Fibroblast of gingiva (primary cell): ENCODE data around the gene CACNA1D.

Experiments used
- DNase-seq: peaks from one replicate; pipeline ENCODE4 v3.0.0-alpha.2; 2011; ENCODE audit warnings: low read depth

CACNA1D gene

GRCh38 chr3:53495520-53496391, 1.3 kb downstream of the CACNA1D start:
- no peak for DNase-seq

DNA sequence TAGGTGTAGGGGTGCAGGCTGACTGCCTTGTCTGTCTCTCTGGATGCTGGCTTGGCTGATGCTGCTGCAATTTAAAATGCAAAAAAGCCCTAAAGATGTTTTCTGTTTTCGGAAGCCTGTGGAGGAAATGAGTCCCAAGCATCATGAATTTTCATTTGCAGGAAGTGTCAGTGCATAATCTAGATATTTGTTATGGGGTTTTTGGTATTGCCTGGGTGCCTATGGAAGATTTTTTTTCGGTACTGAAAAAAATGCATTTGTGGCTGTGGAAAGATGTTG, 1.9 kb downstream of the CACNA1D start:
- DNase-seq = no peak

- DNase-seq = no peak
These were observed 2.6 kb downstream of the CACNA1D start for GRCh38 chr3:53496984-53497383.

GRCh38 chr3:53498806-53499641, 4.6 kb downstream of the CACNA1D start:
- no peak for DNase-seq

DNA sequence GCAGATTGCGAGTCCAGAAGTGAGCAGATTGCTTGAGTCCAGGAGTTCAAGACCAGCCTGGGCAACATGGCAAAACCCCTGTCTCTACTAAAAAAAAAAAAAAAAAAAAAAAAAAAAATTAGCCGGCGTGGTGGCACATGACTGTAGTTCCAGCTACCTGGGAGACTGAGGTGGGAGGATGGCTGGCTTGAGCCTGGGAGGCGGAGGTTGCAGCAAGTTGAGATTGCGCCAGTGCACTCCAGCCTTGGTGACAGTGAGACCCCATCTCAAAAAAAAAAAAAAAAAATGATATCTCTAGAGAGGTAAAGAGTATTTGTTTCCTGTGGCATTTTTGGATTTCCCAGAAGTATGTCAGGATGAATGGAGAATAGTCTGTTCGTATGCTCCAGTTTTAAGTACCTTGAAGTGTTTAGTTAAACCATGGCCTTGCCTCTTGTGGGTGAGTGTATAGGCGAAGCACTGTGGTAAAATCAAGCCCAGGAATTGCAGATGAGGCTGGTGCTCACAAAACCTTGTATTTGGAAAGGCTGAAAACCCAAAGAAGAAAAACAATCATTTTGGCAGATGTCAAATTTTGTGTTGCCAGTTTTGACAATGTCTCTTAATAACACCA, 5.9 kb downstream of the CACNA1D start:
- no peak for DNase-seq

- no peak for DNase-seq
These were observed 6.8 kb downstream of the CACNA1D start for GRCh38 chr3:53501178-53501577.

DNA sequence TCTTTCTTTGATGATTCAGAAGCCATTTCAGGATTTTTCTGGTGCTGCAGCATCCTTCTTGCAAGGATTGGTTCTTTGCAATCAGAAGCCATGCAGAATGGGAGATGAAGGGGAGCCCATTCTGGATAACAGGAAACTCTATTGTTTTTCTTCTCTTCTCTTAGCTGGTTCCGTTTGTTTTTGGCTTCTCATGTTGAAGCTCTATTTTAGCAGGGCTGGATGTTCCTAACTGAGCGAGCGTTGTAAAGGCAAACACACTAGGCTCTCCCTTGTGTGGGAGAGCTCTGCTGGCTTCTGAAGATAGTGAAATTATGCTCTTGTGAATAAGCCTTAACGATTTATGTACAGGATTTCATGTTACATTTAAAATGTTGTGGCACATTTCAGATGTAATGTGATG, 8.3 kb downstream of the CACNA1D start:
- no peak for DNase-seq

DNA sequence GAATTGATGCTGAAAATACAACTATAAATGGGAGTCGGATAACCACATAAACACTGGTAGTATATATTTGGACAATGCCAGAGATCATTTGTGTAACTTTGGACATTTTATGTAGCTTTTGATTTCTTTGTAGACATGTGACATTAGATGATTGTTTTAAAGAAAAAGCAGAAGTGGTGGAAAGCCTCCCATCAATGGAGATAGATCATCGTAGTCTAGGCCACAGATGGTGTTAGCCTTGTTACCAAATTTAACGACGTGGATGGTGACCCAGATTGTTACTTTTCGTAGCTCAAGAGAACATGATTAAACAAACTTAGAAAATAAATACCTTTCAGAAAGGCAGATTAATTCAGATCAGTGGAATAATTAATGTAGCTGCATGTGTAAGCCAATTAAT, 8.8 kb downstream of the CACNA1D start:
- no peak for DNase-seq

- no peak for DNase-seq
These were observed 11.8 kb downstream of the CACNA1D start for GRCh38 chr3:53506110-53506762.

DNA sequence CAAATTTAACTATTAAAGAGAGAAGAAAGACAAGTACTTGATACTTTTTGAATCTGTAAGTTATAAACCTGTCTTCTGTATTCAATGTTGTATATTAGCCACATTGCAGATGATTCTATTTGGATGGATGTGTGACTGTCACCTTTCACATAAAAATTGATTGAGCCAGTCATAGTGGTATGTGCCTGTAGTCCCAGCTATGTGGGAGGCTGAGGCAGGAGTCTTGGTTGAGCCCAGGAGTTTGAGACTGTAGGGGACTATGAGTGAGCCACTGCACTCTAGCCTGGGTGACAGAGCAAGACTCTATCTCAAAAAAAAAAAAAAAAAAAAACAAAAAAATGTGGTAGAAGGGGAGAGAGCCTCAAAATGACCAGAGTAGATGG, 12.3 kb downstream of the CACNA1D start:
- DNase-seq = no peak

DNA sequence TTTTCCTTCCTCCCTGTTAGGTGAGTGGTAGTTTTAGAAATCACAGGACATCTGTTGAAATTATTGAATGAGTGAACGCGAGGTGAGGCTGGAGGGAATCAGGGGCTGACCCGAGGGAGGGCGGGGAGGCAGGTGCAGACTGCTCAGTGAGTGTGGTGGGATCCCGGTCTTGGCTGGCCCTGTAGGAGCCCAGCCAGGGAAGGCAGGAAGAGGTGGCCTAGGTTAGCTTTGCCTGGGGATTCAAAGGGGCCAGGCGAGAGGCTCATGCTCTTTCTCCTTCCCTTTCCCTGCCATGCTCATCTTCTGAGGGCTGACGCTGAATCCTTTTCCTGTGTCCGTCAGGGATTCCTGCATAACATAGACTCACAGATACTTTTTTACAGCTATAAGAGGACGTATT, 15.1 kb downstream of the CACNA1D start:
- no peak for DNase-seq

DNA sequence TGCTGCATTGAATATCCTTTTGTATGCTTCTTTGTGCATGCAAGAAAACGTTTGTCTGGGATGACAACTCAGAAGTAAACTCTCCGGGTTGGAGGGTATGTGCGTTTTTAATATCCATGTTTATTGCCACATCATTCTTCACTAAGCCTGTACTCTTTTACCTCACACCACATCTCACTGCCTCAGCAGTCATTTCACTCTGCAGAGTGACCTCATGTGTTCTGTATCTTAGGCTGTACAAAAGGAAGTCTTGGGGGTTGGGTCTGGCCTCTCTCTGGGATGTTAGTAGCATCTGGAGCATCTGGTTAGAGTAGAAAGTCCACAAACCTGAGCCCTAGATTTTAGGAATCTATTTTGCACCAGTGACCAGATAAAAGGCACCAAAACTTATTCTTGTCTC, 16.1 kb downstream of the CACNA1D start:
- DNase-seq = no peak

GRCh38 chr3:53511246-53511645, 16.8 kb downstream of the CACNA1D start:
- no peak for DNase-seq

GRCh38 chr3:53513556-53514190, 19.3 kb downstream of the CACNA1D start:
- DNase-seq = no peak

DNA sequence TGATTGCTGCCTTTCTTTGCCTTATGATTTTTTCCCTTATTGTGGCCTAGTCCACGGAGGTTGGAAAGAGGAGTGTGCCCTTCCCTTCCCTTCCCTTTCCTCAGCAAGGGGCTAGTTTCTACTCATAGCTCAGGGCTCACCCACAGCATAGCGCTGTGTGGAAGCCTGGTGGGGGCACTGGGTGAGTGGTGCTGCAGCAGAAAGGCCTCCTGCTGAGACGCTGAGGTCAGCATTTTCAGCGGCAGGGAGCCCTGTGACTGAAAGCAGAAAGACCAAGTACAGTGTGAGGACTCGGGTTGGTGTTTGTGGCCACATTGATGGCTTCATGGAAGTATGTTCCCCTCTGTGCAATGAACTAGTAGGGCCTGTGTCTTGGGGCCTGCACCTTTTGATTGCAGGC, 21.9 kb downstream of the CACNA1D start:
- no peak for DNase-seq

GRCh38 chr3:53518495-53518981, 24.1 kb downstream of the CACNA1D start:
- DNase-seq = no peak

DNA sequence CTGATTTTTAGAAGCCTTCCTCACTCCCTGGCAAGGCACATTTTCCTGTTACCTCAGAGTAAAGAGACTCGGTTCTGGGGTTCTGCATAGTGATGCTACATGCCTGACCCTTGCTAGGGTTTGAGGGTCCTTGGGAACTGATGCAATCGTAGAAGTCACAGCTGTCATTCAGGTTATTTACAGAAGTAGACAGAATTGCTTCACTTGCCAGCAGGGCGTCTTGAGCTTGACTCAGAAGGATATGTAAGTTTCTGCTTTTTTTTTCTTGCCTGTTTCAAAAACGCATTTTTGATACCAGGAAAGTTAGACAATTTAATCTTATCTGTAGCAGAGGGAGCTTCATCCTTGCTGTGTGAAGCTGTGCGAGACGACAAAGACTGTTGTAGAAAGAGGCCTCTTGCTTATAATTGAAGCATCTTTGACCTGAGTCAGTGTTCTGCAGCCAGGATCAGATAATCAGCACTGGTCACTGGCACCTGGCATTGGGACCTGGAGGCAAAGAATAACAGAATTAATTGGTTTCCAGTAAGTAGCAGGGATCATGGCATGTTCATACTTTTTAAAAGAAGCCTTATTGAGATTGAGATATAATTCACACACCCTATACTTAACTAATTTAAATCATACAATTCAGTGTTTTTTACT, 24.8 kb downstream of the CACNA1D start:
- no peak for DNase-seq

- DNase-seq = no peak
These were observed 28.9 kb downstream of the CACNA1D start for GRCh38 chr3:53523346-53523745.

- DNase-seq = no peak
These were observed 30.2 kb downstream of the CACNA1D start for GRCh38 chr3:53524566-53524965.

- no peak for DNase-seq
These were observed 31.6 kb downstream of the CACNA1D start for GRCh38 chr3:53525765-53526703.
